HEK293 (cell line): Measurements from ENCODE around the gene ISYNA1.

Experiments
- EGR2 ChIP-seq: fragments of 450-650 bp; formaldehyde crosslinking; IDR thresholded peaks from 2 replicates; pipeline ENCODE4 v1.5.1; 2016; ENCODE audit warnings: low read depth, missing biosample characterization, missing genetic modification characterization
- GLIS1 ChIP-seq: fragments of 450-650 bp; formaldehyde crosslinking; IDR thresholded peaks from 2 replicates; pipeline ENCODE4 v1.5.1; 2016; ENCODE audit warnings: missing biosample characterization, missing genetic modification characterization
- KLF8 ChIP-seq: fragments of 450-650 bp; formaldehyde crosslinking; IDR thresholded peaks from 2 replicates; pipeline ENCODE4 v1.5.1; 2016; ENCODE audit warnings: missing biosample characterization, missing genetic modification characterization
- SALL2 ChIP-seq: fragments of 450-650 bp; formaldehyde crosslinking; IDR thresholded peaks from 2 replicates; pipeline ENCODE4 v1.5.0; 2017; ENCODE audit warnings: missing biosample characterization, mild to moderate bottlenecking, missing genetic modification characterization, borderline replicate concordance
- SCRT1 ChIP-seq: fragments of 450-650 bp; formaldehyde crosslinking; IDR thresholded peaks from 2 replicates; pipeline ENCODE4 v1.5.1; 2016; ENCODE audit warnings: missing biosample characterization, missing genetic modification characterization, borderline replicate concordance
- TRIM28 ChIP-seq: IDR thresholded peaks from 2 replicates; pipeline ENCODE4 v1.6.1; 2011; ENCODE audit warnings: low read length, control low read depth, borderline replicate concordance
- ZBTB20 ChIP-seq: fragments of 450-650 bp; formaldehyde crosslinking; IDR thresholded peaks from 2 replicates; pipeline ENCODE4 v1.5.1; 2016; ENCODE audit warnings: missing biosample characterization, missing genetic modification characterization
- ZBTB8A ChIP-seq: fragments of 450-650 bp; formaldehyde crosslinking; IDR thresholded peaks from 2 replicates; pipeline ENCODE4 v1.5.1; 2016; ENCODE audit warnings: missing biosample characterization, missing genetic modification characterization
- ZFP3 ChIP-seq: fragments of 450-650 bp; formaldehyde crosslinking; IDR thresholded peaks from 2 replicates; pipeline ENCODE4 v1.5.1; 2016; ENCODE audit warnings: low read depth, missing biosample characterization, missing genetic modification characterization
- ZIC2 ChIP-seq: fragments of 450-650 bp; formaldehyde crosslinking; IDR thresholded peaks from 2 replicates; pipeline ENCODE4 v1.5.1; 2016; ENCODE audit warnings: missing biosample characterization, missing genetic modification characterization
- ZNF146 ChIP-seq: fragments of 450-650 bp; formaldehyde crosslinking; IDR thresholded peaks from 2 replicates; pipeline ENCODE4 v1.5.1; 2016; ENCODE audit warnings: missing biosample characterization, missing genetic modification characterization
- ZNF175 ChIP-seq: fragments of 450-650 bp; formaldehyde crosslinking; IDR thresholded peaks from 2 replicates; pipeline ENCODE4 v1.5.1; 2016; ENCODE audit warnings: missing biosample characterization, missing genetic modification characterization
- ZNF37A ChIP-seq: fragments of 450-650 bp; IDR thresholded peaks from 2 replicates; pipeline ENCODE4 v1.5.1; 2018; ENCODE audit warnings: missing biosample characterization, missing genetic modification characterization
- ZNF416 ChIP-seq: fragments of 450-650 bp; formaldehyde crosslinking; IDR thresholded peaks from 2 replicates; pipeline ENCODE4 v1.5.1; 2016; ENCODE audit warnings: missing biosample characterization, missing genetic modification characterization
- ZNF501 ChIP-seq: fragments of 450-650 bp; formaldehyde crosslinking; IDR thresholded peaks from 2 replicates; pipeline ENCODE4 v1.5.1; 2016; ENCODE audit warnings: missing biosample characterization, missing genetic modification characterization
- ZNF514 ChIP-seq: fragments of 450-650 bp; formaldehyde crosslinking; IDR thresholded peaks from 2 replicates; pipeline ENCODE4 v1.5.1; 2016; ENCODE audit warnings: missing biosample characterization, missing genetic modification characterization
- ZNF548 ChIP-seq: fragments of 450-650 bp; formaldehyde crosslinking; IDR thresholded peaks from 2 replicates; pipeline ENCODE4 v1.5.1; 2016; ENCODE audit warnings: missing biosample characterization, missing genetic modification characterization
- ZNF558 ChIP-seq: fragments of 450-650 bp; formaldehyde crosslinking; IDR thresholded peaks from 2 replicates; pipeline ENCODE4 v1.5.1; 2016; ENCODE audit warnings: missing biosample characterization, missing genetic modification characterization
- ZNF561 ChIP-seq: fragments of 450-650 bp; IDR thresholded peaks from 2 replicates; pipeline ENCODE4 v1.5.1; 2018; ENCODE audit warnings: missing biosample characterization, missing genetic modification characterization, borderline replicate concordance
- ZNF658 ChIP-seq: fragments of 450-650 bp; formaldehyde crosslinking; IDR thresholded peaks from 2 replicates; pipeline ENCODE4; 2016; ENCODE audit warnings: missing biosample characterization, missing genetic modification characterization
- ZNF768 ChIP-seq: fragments of 450-650 bp; formaldehyde crosslinking; IDR thresholded peaks from 2 replicates; pipeline ENCODE4 v1.5.1; 2018; ENCODE audit warnings: missing biosample characterization, mild to moderate bottlenecking, missing genetic modification characterization
- ZNF837 ChIP-seq: fragments of 450-650 bp; formaldehyde crosslinking; IDR thresholded peaks from 2 replicates; pipeline ENCODE4 v1.5.1; 2016; ENCODE audit warnings: missing biosample characterization, missing genetic modification characterization
- TF ChIP-seq, protein P1 (sequence below): fragments of 450-650 bp; formaldehyde crosslinking; IDR thresholded peaks from 2 replicates; pipeline ENCODE4 v1.5.1; 2016; ENCODE audit warnings: missing biosample characterization, missing genetic modification characterization
- TF ChIP-seq, protein P2 (sequence below): fragments of 450-650 bp; formaldehyde crosslinking; optimal IDR thresholded peaks from 2 replicates; pipeline ENCODE3; 2016; ENCODE audit warnings: missing biosample characterization, mild to moderate bottlenecking, missing genetic modification characterization
- TF ChIP-seq, protein P3 (sequence below): sonication (generic); formaldehyde crosslinking; IDR thresholded peaks from 2 replicates; pipeline ENCODE4 v1.8.1; 2022; ENCODE audit warnings: mild to moderate bottlenecking, moderate library complexity, missing genetic modification reagents
- TF ChIP-seq, protein P4 (sequence below): fragments of 450-650 bp; formaldehyde crosslinking; IDR thresholded peaks from 2 replicates; pipeline ENCODE4 v1.5.1; 2017; ENCODE audit warnings: missing biosample characterization, missing genetic modification characterization
- TF ChIP-seq, protein P5 (sequence below): fragments of 450-650 bp; formaldehyde crosslinking; IDR thresholded peaks from 2 replicates; pipeline ENCODE4 v1.5.1; 2016; ENCODE audit warnings: missing biosample characterization, missing genetic modification characterization
- TF ChIP-seq, protein P6 (sequence below): fragments of 450-650 bp; formaldehyde crosslinking; IDR thresholded peaks from 2 replicates; pipeline ENCODE4 v1.5.1; 2016; ENCODE audit warnings: missing biosample characterization, missing genetic modification characterization

The ISYNA1 gene

DNA sequence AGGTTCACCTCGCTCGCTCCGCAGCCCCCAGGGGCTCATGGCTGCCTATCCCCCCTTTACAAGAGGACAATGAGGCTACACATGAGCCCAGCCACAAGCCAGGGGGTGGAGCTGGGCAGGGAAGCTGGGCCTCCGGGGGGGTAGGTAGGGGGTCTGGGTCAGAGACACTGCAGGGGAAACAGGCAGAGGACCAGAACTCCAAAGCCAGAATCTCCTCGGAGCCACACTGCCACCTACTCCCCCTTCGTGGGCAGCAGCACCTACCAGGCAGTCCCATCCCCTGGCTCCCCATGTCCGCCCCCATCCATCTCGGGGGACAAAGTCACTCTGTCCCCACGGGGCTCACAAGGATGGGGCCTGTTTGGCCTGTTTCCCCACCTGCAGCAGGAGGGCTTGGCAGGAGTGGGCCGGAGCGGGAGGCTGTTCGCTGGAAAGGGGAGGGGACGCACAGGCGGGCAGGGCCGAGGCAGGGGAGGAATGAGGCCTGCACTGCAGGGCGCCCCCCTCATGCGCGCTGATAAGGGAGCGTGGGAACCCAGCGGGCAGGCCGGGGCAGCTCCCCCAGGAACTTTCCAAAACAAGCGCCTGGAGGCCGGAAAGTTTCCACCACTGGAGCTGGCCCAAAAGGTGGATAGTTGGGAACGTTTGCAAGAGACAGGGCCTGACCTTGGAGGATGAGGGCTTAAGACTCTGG is 545 bp upstream of the ISYNA1 start (continued):
- no peak for TF ChIP-seq ZNF548 (tag by site-specific recombination)
- TF ChIP-seq ZNF658 = no peak
- peak; percentile 95 for TF ChIP-seq EGR2 (tag by site-specific recombination)
- no peak for TF ChIP-seq ZNF37A (tag by site-specific recombination)
- TF ChIP-seq, protein P1, sequence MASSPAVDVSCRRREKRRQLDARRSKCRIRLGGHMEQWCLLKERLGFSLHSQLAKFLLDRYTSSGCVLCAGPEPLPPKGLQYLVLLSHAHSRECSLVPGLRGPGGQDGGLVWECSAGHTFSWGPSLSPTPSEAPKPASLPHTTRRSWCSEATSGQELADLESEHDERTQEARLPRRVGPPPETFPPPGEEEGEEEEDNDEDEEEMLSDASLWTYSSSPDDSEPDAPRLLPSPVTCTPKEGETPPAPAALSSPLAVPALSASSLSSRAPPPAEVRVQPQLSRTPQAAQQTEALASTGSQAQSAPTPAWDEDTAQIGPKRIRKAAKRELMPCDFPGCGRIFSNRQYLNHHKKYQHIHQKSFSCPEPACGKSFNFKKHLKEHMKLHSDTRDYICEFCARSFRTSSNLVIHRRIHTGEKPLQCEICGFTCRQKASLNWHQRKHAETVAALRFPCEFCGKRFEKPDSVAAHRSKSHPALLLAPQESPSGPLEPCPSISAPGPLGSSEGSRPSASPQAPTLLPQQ (tag by site-specific recombination) = peak; percentile 80
- no peak for TF ChIP-seq ZNF558 (tag by site-specific recombination)
- TF ChIP-seq ZNF514 (tag by site-specific recombination) = no peak
- TF ChIP-seq ZIC2 = peak; percentile 100
- TF ChIP-seq ZNF175 (tag by site-specific recombination) = no peak
- no peak for TF ChIP-seq ZFP3
- TF ChIP-seq ZBTB8A = peak; percentile 90
- peak; percentile 79 for TF ChIP-seq KLF8 (tag by site-specific recombination)
- TF ChIP-seq ZNF561 (tag by site-specific recombination) = peak; percentile 81
- no peak for TF ChIP-seq SALL2
- peak; percentile 100 for TF ChIP-seq GLIS1
- no peak for TF ChIP-seq ZNF501 (tag by site-specific recombination)
- TF ChIP-seq, protein P2, sequence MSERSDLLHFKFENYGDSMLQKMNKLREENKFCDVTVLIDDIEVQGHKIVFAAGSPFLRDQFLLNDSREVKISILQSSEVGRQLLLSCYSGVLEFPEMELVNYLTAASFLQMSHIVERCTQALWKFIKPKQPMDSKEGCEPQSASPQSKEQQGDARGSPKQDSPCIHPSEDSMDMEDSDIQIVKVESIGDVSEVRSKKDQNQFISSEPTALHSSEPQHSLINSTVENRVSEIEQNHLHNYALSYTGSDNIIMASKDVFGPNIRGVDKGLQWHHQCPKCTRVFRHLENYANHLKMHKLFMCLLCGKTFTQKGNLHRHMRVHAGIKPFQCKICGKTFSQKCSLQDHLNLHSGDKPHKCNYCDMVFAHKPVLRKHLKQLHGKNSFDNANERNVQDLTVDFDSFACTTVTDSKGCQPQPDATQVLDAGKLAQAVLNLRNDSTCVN (tag by site-specific recombination) = no peak
- TF ChIP-seq ZNF146 (tag by site-specific recombination) = no peak
- peak; percentile 97 for TF ChIP-seq ZBTB20
- TF ChIP-seq, protein P3, sequence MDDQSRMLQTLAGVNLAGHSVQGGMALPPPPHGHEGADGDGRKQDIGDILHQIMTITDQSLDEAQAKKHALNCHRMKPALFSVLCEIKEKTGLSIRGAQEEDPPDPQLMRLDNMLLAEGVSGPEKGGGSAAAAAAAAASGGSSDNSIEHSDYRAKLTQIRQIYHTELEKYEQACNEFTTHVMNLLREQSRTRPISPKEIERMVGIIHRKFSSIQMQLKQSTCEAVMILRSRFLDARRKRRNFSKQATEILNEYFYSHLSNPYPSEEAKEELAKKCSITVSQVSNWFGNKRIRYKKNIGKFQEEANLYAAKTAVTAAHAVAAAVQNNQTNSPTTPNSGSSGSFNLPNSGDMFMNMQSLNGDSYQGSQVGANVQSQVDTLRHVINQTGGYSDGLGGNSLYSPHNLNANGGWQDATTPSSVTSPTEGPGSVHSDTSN (CRISPR knock-in tag) = no peak; the same call in 1 of the 2 replicates
- TF ChIP-seq, protein P4, sequence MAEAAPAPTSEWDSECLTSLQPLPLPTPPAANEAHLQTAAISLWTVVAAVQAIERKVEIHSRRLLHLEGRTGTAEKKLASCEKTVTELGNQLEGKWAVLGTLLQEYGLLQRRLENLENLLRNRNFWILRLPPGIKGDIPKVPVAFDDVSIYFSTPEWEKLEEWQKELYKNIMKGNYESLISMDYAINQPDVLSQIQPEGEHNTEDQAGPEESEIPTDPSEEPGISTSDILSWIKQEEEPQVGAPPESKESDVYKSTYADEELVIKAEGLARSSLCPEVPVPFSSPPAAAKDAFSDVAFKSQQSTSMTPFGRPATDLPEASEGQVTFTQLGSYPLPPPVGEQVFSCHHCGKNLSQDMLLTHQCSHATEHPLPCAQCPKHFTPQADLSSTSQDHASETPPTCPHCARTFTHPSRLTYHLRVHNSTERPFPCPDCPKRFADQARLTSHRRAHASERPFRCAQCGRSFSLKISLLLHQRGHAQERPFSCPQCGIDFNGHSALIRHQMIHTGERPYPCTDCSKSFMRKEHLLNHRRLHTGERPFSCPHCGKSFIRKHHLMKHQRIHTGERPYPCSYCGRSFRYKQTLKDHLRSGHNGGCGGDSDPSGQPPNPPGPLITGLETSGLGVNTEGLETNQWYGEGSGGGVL = peak; percentile 100
- TF ChIP-seq ZNF416 = no peak
- peak; percentile 44; the same call in 1 of the 2 replicates for TF ChIP-seq TRIM28
- TF ChIP-seq ZNF837 (tag by site-specific recombination) = peak; percentile 79
- TF ChIP-seq, protein P5, sequence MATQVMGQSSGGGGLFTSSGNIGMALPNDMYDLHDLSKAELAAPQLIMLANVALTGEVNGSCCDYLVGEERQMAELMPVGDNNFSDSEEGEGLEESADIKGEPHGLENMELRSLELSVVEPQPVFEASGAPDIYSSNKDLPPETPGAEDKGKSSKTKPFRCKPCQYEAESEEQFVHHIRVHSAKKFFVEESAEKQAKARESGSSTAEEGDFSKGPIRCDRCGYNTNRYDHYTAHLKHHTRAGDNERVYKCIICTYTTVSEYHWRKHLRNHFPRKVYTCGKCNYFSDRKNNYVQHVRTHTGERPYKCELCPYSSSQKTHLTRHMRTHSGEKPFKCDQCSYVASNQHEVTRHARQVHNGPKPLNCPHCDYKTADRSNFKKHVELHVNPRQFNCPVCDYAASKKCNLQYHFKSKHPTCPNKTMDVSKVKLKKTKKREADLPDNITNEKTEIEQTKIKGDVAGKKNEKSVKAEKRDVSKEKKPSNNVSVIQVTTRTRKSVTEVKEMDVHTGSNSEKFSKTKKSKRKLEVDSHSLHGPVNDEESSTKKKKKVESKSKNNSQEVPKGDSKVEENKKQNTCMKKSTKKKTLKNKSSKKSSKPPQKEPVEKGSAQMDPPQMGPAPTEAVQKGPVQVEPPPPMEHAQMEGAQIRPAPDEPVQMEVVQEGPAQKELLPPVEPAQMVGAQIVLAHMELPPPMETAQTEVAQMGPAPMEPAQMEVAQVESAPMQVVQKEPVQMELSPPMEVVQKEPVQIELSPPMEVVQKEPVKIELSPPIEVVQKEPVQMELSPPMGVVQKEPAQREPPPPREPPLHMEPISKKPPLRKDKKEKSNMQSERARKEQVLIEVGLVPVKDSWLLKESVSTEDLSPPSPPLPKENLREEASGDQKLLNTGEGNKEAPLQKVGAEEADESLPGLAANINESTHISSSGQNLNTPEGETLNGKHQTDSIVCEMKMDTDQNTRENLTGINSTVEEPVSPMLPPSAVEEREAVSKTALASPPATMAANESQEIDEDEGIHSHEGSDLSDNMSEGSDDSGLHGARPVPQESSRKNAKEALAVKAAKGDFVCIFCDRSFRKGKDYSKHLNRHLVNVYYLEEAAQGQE (tag by site-specific recombination) = peak; percentile 47; the same call in 1 of the 2 replicates
- TF ChIP-seq, protein P6, sequence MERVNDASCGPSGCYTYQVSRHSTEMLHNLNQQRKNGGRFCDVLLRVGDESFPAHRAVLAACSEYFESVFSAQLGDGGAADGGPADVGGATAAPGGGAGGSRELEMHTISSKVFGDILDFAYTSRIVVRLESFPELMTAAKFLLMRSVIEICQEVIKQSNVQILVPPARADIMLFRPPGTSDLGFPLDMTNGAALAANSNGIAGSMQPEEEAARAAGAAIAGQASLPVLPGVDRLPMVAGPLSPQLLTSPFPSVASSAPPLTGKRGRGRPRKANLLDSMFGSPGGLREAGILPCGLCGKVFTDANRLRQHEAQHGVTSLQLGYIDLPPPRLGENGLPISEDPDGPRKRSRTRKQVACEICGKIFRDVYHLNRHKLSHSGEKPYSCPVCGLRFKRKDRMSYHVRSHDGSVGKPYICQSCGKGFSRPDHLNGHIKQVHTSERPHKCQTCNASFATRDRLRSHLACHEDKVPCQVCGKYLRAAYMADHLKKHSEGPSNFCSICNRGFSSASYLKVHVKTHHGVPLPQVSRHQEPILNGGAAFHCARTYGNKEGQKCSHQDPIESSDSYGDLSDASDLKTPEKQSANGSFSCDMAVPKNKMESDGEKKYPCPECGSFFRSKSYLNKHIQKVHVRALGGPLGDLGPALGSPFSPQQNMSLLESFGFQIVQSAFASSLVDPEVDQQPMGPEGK (tag by site-specific recombination) = peak; percentile 98
- TF ChIP-seq ZNF768 (tag by site-specific recombination) = no peak; the same call in 1 of the 2 replicates
- peak; percentile 61; the same call in 1 of the 2 replicates for TF ChIP-seq SCRT1 (tag by site-specific recombination)
